SU-DHL-6 (cell line): ENCODE data around the gene CCKAR.

Experiments used
- H2AFZ ChIP-seq: fragments of 200-600 bp; sonication (generic); 2 replicates; pipeline ENCODE4 v1.6.1; 2014; ENCODE audit warnings: low read depth, mild to moderate bottlenecking, moderate library complexity, mixed read lengths, antibody characterized with exemption, low read length; ENCODE audit not compliant: severe bottlenecking
- H3F3A ChIP-seq: fragments of 200-600 bp; shearing (Covaris generic); 2 replicates; pipeline ENCODE4 v1.6.0; 2016; ENCODE audit warnings: antibody characterized with exemption, mild to moderate bottlenecking; ENCODE audit not compliant: insufficient read depth
- H3K27ac ChIP-seq: fragments of 200-600 bp; sonication (generic); 2 replicates; pipeline ENCODE4 v1.5.1; 2016; ENCODE audit warnings: low read depth, mild to moderate bottlenecking, low read length, moderate library complexity, mixed read lengths
- H3K27me3 ChIP-seq: fragments of 200-600 bp; sonication (generic), shearing (Covaris generic); 2 replicates; pipeline ENCODE4 v1.6.0; 2014; ENCODE audit warnings: mild to moderate bottlenecking, low read length
- H3K36me3 ChIP-seq: fragments of 200-600 bp; sonication (generic); 2 replicates; pipeline ENCODE4 v1.6.1; 2014; ENCODE audit warnings: mild to moderate bottlenecking, low read length, mixed read lengths
- H3K4me2 ChIP-seq: fragments of 300-600, 200-600 bp; shearing (Covaris generic), sonication (generic); 2 replicates; pipeline ENCODE4 v1.6.0; 2014; ENCODE audit warnings: low read length, low read depth, mild to moderate bottlenecking; ENCODE audit not compliant: poor library complexity, severe bottlenecking
- H3K4me3 ChIP-seq: fragments of 200-600 bp; sonication (generic); 2 replicates; pipeline ENCODE4 v1.5.1; 2014; ENCODE audit warnings: antibody characterized with exemption, low read length, mild to moderate bottlenecking, mixed read lengths; ENCODE audit not compliant: insufficient read depth, poor library complexity, severe bottlenecking
- H3K79me2 ChIP-seq: fragments of 200-600 bp; sonication (generic); 2 replicates; pipeline ENCODE4 v1.6.1; 2014; ENCODE audit warnings: mild to moderate bottlenecking, low read length, moderate library complexity; ENCODE audit not compliant: insufficient read depth
- H3K9ac ChIP-seq: fragments of 200-600 bp; sonication (generic); 2 replicates; pipeline ENCODE4 v1.7.0; 2014; ENCODE audit warnings: mild to moderate bottlenecking, low read length
- H3K9me2 ChIP-seq: fragments of 200-600 bp; sonication (generic); replicated peaks from 2 replicates; pipeline ENCODE4 v1.6.1; 2014; ENCODE audit warnings: low read length; ENCODE audit not compliant: insufficient read depth
- H3K9me3 ChIP-seq: fragments of 200-600 bp; sonication (generic); 2 replicates; pipeline ENCODE4 v1.6.1; 2014; ENCODE audit warnings: low read length, mixed read lengths; ENCODE audit not compliant: insufficient read depth
- H4K20me1 ChIP-seq: fragments of 200-600 bp; sonication (generic); 2 replicates; pipeline ENCODE4 v1.6.1; 2014; ENCODE audit warnings: low read depth, mild to moderate bottlenecking, antibody characterized with exemption, low read length, moderate library complexity, mixed read lengths
- CTCF ChIP-seq: fragments of 200-600 bp; sonication (generic); IDR thresholded peaks from one replicate; pipeline ENCODE4 v1.5.1; 2017; ENCODE audit warnings: antibody characterized with exemption, mild to moderate bottlenecking, low read length, moderate library complexity; ENCODE audit not compliant: insufficient read depth, poor library complexity, severe bottlenecking
- EZH2phosphoT487 ChIP-seq: fragments of 200-600 bp; sonication (generic), shearing (Covaris generic); conservative IDR thresholded peaks from 2 replicates; pipeline ENCODE4 v1.6.1; 2018; ENCODE audit warnings: mild to moderate bottlenecking, antibody characterized with exemption, low read length, moderate library complexity, mixed read lengths

Gene CCKAR

GRCh38 chr4:26490111-26490959 lies at the start of gene CCKAR:
Gene CCKAR (minus strand): TSS chr4:26490484. CDS start chr4:26490267, 217 bp downstream.
- Histone ChIP-seq H3K9ac (no peak within 1 kb of the TSS), H3K36me3 (no peaks in the 10 kb centered on the region), H2AFZ (no peak within 1 kb of the TSS), H3K9me2 (no peaks in the 10 kb centered on the region), H3K27me3 (no peaks in the 10 kb centered on the region), H3K9me3 (no peaks in the 10 kb centered on the region), H4K20me1 (no peaks in the 10 kb centered on the region), H3K4me3 (no peak within 1 kb of the TSS), H3K79me2 (no peaks in the 10 kb centered on the region), H3F3A (no peaks in the 10 kb centered on the region), H3K27ac (no peak within 1 kb of the TSS), H3K4me2 (no peak within 1 kb of the TSS)
- no peak for TF ChIP-seq EZH2phosphoT487
- TF ChIP-seq CTCF = no peak

- H3K4me3 ChIP-seq = no peak overlapping the region
- TF ChIP-seq EZH2phosphoT487 (no peak), CTCF (no peak)
- H3K36me3 ChIP-seq = no peaks in the 10 kb centered on the region
- H3K27ac ChIP-seq = no peak overlapping the region
- no peaks in the 10 kb centered on the region for H3K79me2 ChIP-seq
- no peak overlapping the region for H3K9ac ChIP-seq
- no peaks in the 10 kb centered on the region for H3K27me3 ChIP-seq
- H4K20me1 ChIP-seq = no peaks in the 10 kb centered on the region
- H3K4me2 ChIP-seq = no peak overlapping the region
- no peak overlapping the region for H2AFZ ChIP-seq
- H3K9me3 ChIP-seq = no peaks in the 10 kb centered on the region
- no peaks in the 10 kb centered on the region for H3K9me2 ChIP-seq
- no peaks in the 10 kb centered on the region for H3F3A ChIP-seq
These were observed 43.4 kb upstream of the CCKAR start for GRCh38 chr4:26533685-26534084.

GRCh38 chr4:26531491-26532116 lies 41.3 kb upstream of the CCKAR start:
- Histone ChIP-seq H3K79me2 (no peaks in the 10 kb centered on the region), H3K4me3 (no peak overlapping the region), H3K27ac (no peak overlapping the region), H3K9ac (no peak overlapping the region), H3K9me2 (no peaks in the 10 kb centered on the region), H2AFZ (no peak overlapping the region), H3F3A (no peaks in the 10 kb centered on the region), H4K20me1 (no peaks in the 10 kb centered on the region), H3K27me3 (no peaks in the 10 kb centered on the region), H3K4me2 (no peak overlapping the region), H3K36me3 (no peaks in the 10 kb centered on the region), H3K9me3 (no peaks in the 10 kb centered on the region)
- no peak for TF ChIP-seq EZH2phosphoT487
- TF ChIP-seq CTCF = no peak
